BLaER1 (cell line): ENCODE results near the gene GLT1D1.
A peak's percentile ranks its signal among the peaks of the same experiment; 100 is the strongest.

Source experiments
- H3K27ac ChIP-seq: shearing (Covaris generic); formaldehyde crosslinking; 2 replicates; pipeline ENCODE4 v1.8.1; 2022
- H3K27me3 ChIP-seq: shearing (Covaris generic); formaldehyde crosslinking; 2 replicates; pipeline ENCODE4 v1.8.1; 2022
- H3K36me3 ChIP-seq: shearing (Covaris generic); formaldehyde crosslinking; 2 replicates; pipeline ENCODE4 v1.8.1; 2022
- H3K4me1 ChIP-seq: shearing (Covaris generic); formaldehyde crosslinking; 2 replicates; pipeline ENCODE4 v1.8.1; 2022
- H3K4me2 ChIP-seq: shearing (Covaris generic); formaldehyde crosslinking; 2 replicates; pipeline ENCODE4 v1.8.1; 2022
- H3K4me3 ChIP-seq: shearing (Covaris generic); formaldehyde crosslinking; 2 replicates; pipeline ENCODE4 v1.8.1; 2022
- H3K9ac ChIP-seq: shearing (Covaris generic); formaldehyde crosslinking; 2 replicates; pipeline ENCODE4 v1.8.1; 2022
- H3K9me3 ChIP-seq: shearing (Covaris generic); formaldehyde crosslinking; 2 replicates; pipeline ENCODE4 v1.8.1; 2022
- H4K20me1 ChIP-seq: shearing (Covaris generic); formaldehyde crosslinking; 2 replicates; pipeline ENCODE4 v1.8.1; 2022
- Cebpa-rat ChIP-seq: shearing (Covaris generic); IDR thresholded peaks from 2 replicates; pipeline ENCODE4 v1.8.1; 2022

The GLT1D1 gene

DNA sequence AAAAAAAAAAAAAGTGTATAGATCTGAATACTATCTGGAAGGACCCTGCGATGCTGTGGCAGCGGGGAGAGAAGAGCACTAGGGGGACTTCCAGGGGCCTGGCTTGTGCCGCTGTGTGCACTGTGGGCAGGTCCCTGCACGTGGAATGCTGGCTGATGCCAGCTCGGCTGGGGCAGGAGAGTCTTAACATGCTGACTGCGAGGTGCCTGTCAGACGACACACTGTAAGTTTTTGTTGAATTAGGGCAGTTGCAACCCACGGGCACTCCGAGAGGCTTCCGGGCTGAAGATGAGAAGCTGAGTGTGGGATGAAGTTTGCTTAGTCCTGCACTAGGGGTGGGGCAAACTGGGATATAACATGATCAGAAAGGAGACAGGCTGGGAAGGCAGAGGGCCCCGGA is 10.7 kb downstream of the GLT1D1 start:
- peaks cover 33% of the 10 kb centered on the region for H3K4me1 ChIP-seq
- H3K27ac ChIP-seq, result peak overlapping the region; percentile 48
- H4K20me1 ChIP-seq, result peaks cover 25% of the 10 kb centered on the region
- no peaks in the 10 kb centered on the region for H3K27me3 ChIP-seq
- peaks cover 57% of the 10 kb centered on the region for H3K36me3 ChIP-seq
- no peak for TF ChIP-seq Cebpa-rat
- no peak overlapping the region for H3K4me2 ChIP-seq
- H3K9ac ChIP-seq, result no peak overlapping the region
- H3K4me3 ChIP-seq, result no peak overlapping the region
- peaks cover 9% of the 10 kb centered on the region for H3K9me3 ChIP-seq

DNA sequence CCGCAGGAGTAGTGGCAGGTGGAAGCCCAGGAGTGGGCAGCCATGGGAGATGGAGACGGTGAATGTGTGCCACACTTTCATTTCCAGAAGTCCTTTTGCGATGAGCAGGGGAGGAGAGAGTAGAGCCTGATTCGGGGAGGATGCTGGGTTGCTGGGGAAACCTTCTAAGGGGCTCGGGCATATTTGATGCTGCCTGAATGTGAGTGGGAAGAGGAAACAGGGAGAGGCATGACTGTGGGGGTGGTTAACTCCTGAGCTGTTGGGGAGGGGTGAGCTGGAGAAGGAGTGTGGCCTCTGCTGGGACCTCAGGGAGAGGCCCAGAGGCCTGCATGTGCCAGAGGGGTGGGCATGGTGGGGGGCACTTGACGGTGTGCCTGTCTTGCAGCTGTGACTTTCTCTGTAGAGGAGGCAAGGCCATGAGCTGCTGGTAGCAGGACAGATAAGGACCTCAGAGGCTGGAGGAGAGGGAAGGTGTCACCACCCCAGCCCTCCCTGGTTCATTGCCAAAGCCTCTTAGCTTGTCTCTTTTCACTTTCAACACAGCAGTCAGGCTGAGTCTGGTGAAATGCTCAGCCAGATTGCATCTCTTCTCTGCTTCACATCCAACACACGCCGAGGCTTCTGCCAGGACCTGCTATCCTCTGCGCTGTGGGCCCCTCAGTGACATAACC is 11.4 kb downstream of the GLT1D1 start:
- H3K4me3 ChIP-seq, result no peak overlapping the region
- H3K4me2 ChIP-seq, result 0 out of 2 replicates have a peak overlapping the region, but pooled peaks have one; percentile 25
- H3K9ac ChIP-seq, result no peak overlapping the region

GRCh38 chr12:128867466-128867865 is 14.2 kb downstream of the GLT1D1 start:
- TF ChIP-seq Cebpa-rat, result no peak
- peaks cover 14% of the 10 kb centered on the region; the same call in 1 of the 2 replicates for H3K4me1 ChIP-seq

More for the DNA sequence above, 11.4 kb downstream of the GLT1D1 start:
- no peak for TF ChIP-seq Cebpa-rat
- H3K9me3 ChIP-seq, result 0 out of 2 replicates have a peak, but pooled peaks cover 2% of the 10 kb centered on the region
- H3K27ac ChIP-seq, result peak overlapping the region; percentile 48
- peaks cover 33% of the 10 kb centered on the region for H3K4me1 ChIP-seq
- peaks cover 25% of the 10 kb centered on the region for H4K20me1 ChIP-seq
- H3K27me3 ChIP-seq, result no peaks in the 10 kb centered on the region
- H3K36me3 ChIP-seq, result peaks cover 57% of the 10 kb centered on the region

GRCh38 chr12:128871516-128871892 is 18.2 kb downstream of the GLT1D1 start:
- no peaks in the 10 kb centered on the region for H3K27me3 ChIP-seq
- H4K20me1 ChIP-seq, result peaks cover 9% of the 10 kb centered on the region; the same call in 1 of the 2 replicates
- H3K9ac ChIP-seq, result no peak overlapping the region
- no peak for TF ChIP-seq Cebpa-rat
- H3K36me3 ChIP-seq, result peaks cover 68% of the 10 kb centered on the region
- H3K27ac ChIP-seq, result no peak overlapping the region
- H3K9me3 ChIP-seq, result peaks cover 31% of the 10 kb centered on the region
- H3K4me1 ChIP-seq, result no peaks in the 10 kb centered on the region
- no peak overlapping the region for H3K4me2 ChIP-seq
- H3K4me3 ChIP-seq, result no peak overlapping the region

More at GRCh38 chr12:128867466-128867865, 14.2 kb downstream of the GLT1D1 start:
- H4K20me1 ChIP-seq, result peaks cover 25% of the 10 kb centered on the region
- 0 out of 2 replicates have a peak, but pooled peaks cover under 1% of the 10 kb centered on the region for H3K9me3 ChIP-seq
- H3K27ac ChIP-seq, result no peak overlapping the region
- no peak overlapping the region for H3K9ac ChIP-seq
- H3K36me3 ChIP-seq, result peaks cover 44% of the 10 kb centered on the region
- H3K4me2 ChIP-seq, result no peak overlapping the region
- no peak overlapping the region for H3K4me3 ChIP-seq
- H3K27me3 ChIP-seq, result no peaks in the 10 kb centered on the region

GRCh38 chr12:128872303-128872702 is 19.0 kb downstream of the GLT1D1 start:
- TF ChIP-seq Cebpa-rat, result no peak
- Histone ChIP-seq H3K4me3 (no peak overlapping the region), H3K4me2 (no peak overlapping the region), H4K20me1 (peaks cover 9% of the 10 kb centered on the region; the same call in 1 of the 2 replicates), H3K4me1 (no peaks in the 10 kb centered on the region), H3K27me3 (no peaks in the 10 kb centered on the region), H3K9me3 (peaks cover 39% of the 10 kb centered on the region), H3K36me3 (peaks cover 75% of the 10 kb centered on the region), H3K27ac (no peak overlapping the region), H3K9ac (no peak overlapping the region)

- Histone ChIP-seq H3K27me3 (no peaks in the 10 kb centered on the region), H3K4me2 (no peak overlapping the region), H3K27ac (no peak overlapping the region), H3K9ac (no peak overlapping the region), H3K36me3 (peaks cover 80% of the 10 kb centered on the region), H4K20me1 (no peaks in the 10 kb centered on the region), H3K9me3 (peaks cover 53% of the 10 kb centered on the region), H3K4me3 (peak overlapping the region; percentile 35), H3K4me1 (no peaks in the 10 kb centered on the region)
- no peak for TF ChIP-seq Cebpa-rat
Measured at GRCh38 chr12:128876559-128876958, 23.3 kb downstream of the GLT1D1 start.

- no peaks in the 10 kb centered on the region for H3K4me1 ChIP-seq
- H3K9me3 ChIP-seq, result peaks cover 36% of the 10 kb centered on the region
- peaks cover 79% of the 10 kb centered on the region for H3K36me3 ChIP-seq
- no peak overlapping the region for H3K27ac ChIP-seq
- H3K4me3 ChIP-seq, result no peak overlapping the region
- no peak overlapping the region for H3K9ac ChIP-seq
- no peak overlapping the region for H3K4me2 ChIP-seq
- no peaks in the 10 kb centered on the region for H4K20me1 ChIP-seq
- no peaks in the 10 kb centered on the region for H3K27me3 ChIP-seq
- no peak for TF ChIP-seq Cebpa-rat
Measured at GRCh38 chr12:128879898-128880764, 26.9 kb downstream of the GLT1D1 start.

DNA sequence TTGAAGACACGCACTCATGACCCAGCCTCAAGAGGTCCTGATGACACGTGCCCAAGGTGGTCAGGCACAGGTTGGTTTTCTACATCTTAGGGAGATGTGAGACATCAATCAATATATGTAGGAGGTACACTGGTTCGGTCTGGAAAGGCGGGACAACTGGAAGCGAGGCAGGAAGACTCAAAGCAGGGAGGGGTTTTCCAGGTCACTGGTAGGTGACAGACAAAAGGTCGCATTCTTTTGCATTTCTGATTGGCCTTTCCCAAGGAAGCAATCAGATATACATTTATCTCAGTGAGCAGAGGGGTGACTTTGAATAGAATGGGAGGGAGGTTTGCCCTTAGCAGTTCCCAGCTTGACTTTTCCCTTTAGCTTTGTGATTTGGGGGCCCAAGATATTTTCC is 38.6 kb downstream of the GLT1D1 start:
- TF ChIP-seq Cebpa-rat, result no peak

DNA sequence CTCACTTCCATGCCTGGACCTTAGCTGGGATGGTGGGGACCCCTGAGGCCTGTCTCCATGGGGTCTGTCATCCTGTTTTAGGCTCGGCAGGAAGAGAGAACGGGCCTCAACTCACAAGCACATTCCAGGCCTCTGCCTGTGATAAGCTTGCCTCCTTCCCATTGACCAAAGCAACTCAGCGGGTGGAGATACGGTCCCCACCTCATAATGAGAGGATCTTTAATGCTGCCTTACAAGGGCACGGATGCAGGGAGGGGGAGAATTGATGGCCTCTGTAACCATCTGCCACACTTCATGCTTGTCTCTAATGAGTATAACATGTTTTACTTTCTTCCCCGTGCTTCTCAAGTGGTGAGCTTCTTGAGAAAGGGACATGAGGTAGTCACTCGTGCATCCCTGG is 50.0 kb downstream of the GLT1D1 start:
- Histone ChIP-seq H3K27me3 (no peaks in the 10 kb centered on the region), H3K27ac (no peak overlapping the region), H3K9me3 (no peaks in the 10 kb centered on the region), H4K20me1 (no peaks in the 10 kb centered on the region), H3K4me1 (no peaks in the 10 kb centered on the region), H3K9ac (no peak overlapping the region), H3K36me3 (peaks cover 77% of the 10 kb centered on the region), H3K4me3 (no peak overlapping the region), H3K4me2 (no peak overlapping the region)
- TF ChIP-seq Cebpa-rat, result no peak

More for the DNA sequence above, 38.6 kb downstream of the GLT1D1 start:
- H3K9ac ChIP-seq, result no peak overlapping the region
- H3K27me3 ChIP-seq, result no peaks in the 10 kb centered on the region
- H3K4me2 ChIP-seq, result no peak overlapping the region
- no peaks in the 10 kb centered on the region for H3K9me3 ChIP-seq
- H4K20me1 ChIP-seq, result no peaks in the 10 kb centered on the region
- H3K4me3 ChIP-seq, result no peak overlapping the region
- peaks cover 73% of the 10 kb centered on the region for H3K36me3 ChIP-seq
- no peak overlapping the region for H3K27ac ChIP-seq
- H3K4me1 ChIP-seq, result no peaks in the 10 kb centered on the region
